Cardiac muscle cell (in vitro differentiated cells and primary cell): Measurements from ENCODE around the gene MIER2. TPM values are rescaled to one million over a fixed set of nuclear protein-coding genes. Genes with fewer than 3 reads are reported as not detected.

Source experiments
- DNase-seq, 2 donors: peaks; one replicate each; pipeline versions ENCODE4 v3.0.0 to v3.0.0-alpha.2; 2010 to 2017; ENCODE audit warnings: low read depth in 1 of 2, low spot score in 1 of 2
- H3K27ac ChIP-seq: fragments of 200-600 bp; sonication (generic); 2 replicates; pipeline ENCODE4 v1.5.1; 2016
- H3K27me3 ChIP-seq: fragments of 200-600 bp; sonication (generic); 2 replicates; pipeline ENCODE4 v1.6.0; 2016; ENCODE audit warnings: control low read depth
- H3K36me3 ChIP-seq: fragments of 200-600 bp; sonication (generic); 2 replicates; pipeline ENCODE4 v1.5.1; 2016; ENCODE audit warnings: control low read depth
- H3K4me1 ChIP-seq: fragments of 200-600 bp; sonication (generic); 2 replicates; pipeline ENCODE4 v1.8.1; 2017; ENCODE audit warnings: low read depth, mild to moderate bottlenecking, mixed run types
- H3K4me3 ChIP-seq: fragments of 200-600 bp; sonication (generic); 2 replicates; pipeline ENCODE4 v1.5.1; 2016; ENCODE audit warnings: mild to moderate bottlenecking
- H3K9me3 ChIP-seq: fragments of 200-600 bp; sonication (generic); 2 replicates; pipeline ENCODE4 v1.5.1; 2017; ENCODE audit warnings: low read depth, mild to moderate bottlenecking, control low read depth
- polyA plus RNA-seq: library from polyadenylated mRNA; unstranded; fragments of >200 nt; fragmentation: Nextera tagmentation; extraction: Ambion mirVana; gene quantifications from 2 replicates; pipeline ENCODE4 v1.2.1, GENCODE V29; 2016
- total RNA-seq: library from RNA; depleted of rRNA; stranded (reverse); fragments of >200 nt; gene quantifications from 2 replicates; pipeline ENCODE4 v1.2.3, GENCODE V29; 2016
- TF ChIP-seq, protein P1 (sequence below): IDR thresholded peaks from 2 replicates; pipeline ENCODE4 v1.5.1; 2012; ENCODE audit warnings: low read depth, mild to moderate bottlenecking, low read length

Gene MIER2
- total and polyA plus RNA-seq, 2 experiments from 2014 or later = 32.7 to 47.8 TPM

- Histone ChIP-seq H3K36me3 (no peaks in the 10 kb centered on the region), H3K27me3 (peaks cover 6% of the 10 kb centered on the region), H3K9me3 (no peaks in the 10 kb centered on the region), H3K27ac (no peak overlapping the region), H3K4me3 (no peak overlapping the region), H3K4me1 (no peaks in the 10 kb centered on the region)
- TF ChIP-seq, protein P1, sequence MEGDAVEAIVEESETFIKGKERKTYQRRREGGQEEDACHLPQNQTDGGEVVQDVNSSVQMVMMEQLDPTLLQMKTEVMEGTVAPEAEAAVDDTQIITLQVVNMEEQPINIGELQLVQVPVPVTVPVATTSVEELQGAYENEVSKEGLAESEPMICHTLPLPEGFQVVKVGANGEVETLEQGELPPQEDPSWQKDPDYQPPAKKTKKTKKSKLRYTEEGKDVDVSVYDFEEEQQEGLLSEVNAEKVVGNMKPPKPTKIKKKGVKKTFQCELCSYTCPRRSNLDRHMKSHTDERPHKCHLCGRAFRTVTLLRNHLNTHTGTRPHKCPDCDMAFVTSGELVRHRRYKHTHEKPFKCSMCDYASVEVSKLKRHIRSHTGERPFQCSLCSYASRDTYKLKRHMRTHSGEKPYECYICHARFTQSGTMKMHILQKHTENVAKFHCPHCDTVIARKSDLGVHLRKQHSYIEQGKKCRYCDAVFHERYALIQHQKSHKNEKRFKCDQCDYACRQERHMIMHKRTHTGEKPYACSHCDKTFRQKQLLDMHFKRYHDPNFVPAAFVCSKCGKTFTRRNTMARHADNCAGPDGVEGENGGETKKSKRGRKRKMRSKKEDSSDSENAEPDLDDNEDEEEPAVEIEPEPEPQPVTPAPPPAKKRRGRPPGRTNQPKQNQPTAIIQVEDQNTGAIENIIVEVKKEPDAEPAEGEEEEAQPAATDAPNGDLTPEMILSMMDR = no peak
- DNase-seq = no peak
These were observed 61.2 kb downstream of the MIER2 start for GRCh38 chr19:283395-283794.

GRCh38 chr19:282501-282900, 62.1 kb downstream of the MIER2 start:
- TF ChIP-seq, protein P1 = no peak
- Histone ChIP-seq H3K27ac (no peak overlapping the region), H3K36me3 (no peaks in the 10 kb centered on the region), H3K27me3 (no peaks in the 10 kb centered on the region), H3K9me3 (no peaks in the 10 kb centered on the region), H3K4me3 (no peak overlapping the region), H3K4me1 (no peaks in the 10 kb centered on the region)
- no peak for DNase-seq

- H3K4me3 ChIP-seq = no peak overlapping the region
- H3K9me3 ChIP-seq = no peaks in the 10 kb centered on the region
- no peak for DNase-seq
- no peaks in the 10 kb centered on the region for H3K36me3 ChIP-seq
- H3K27ac ChIP-seq = no peak overlapping the region
- TF ChIP-seq, protein P1 = no peak
- H3K4me1 ChIP-seq = no peaks in the 10 kb centered on the region
- no peaks in the 10 kb centered on the region for H3K27me3 ChIP-seq
These were observed 62.6 kb downstream of the MIER2 start for GRCh38 chr19:281992-282391.

GRCh38 chr19:281156-281853, 63.3 kb downstream of the MIER2 start:
- no peak for DNase-seq
- Histone ChIP-seq H3K27me3 (no peaks in the 10 kb centered on the region), H3K27ac (no peak overlapping the region), H3K9me3 (no peaks in the 10 kb centered on the region), H3K4me3 (no peak overlapping the region), H3K4me1 (no peaks in the 10 kb centered on the region), H3K36me3 (no peaks in the 10 kb centered on the region)
- TF ChIP-seq, protein P1 = no peak

DNA sequence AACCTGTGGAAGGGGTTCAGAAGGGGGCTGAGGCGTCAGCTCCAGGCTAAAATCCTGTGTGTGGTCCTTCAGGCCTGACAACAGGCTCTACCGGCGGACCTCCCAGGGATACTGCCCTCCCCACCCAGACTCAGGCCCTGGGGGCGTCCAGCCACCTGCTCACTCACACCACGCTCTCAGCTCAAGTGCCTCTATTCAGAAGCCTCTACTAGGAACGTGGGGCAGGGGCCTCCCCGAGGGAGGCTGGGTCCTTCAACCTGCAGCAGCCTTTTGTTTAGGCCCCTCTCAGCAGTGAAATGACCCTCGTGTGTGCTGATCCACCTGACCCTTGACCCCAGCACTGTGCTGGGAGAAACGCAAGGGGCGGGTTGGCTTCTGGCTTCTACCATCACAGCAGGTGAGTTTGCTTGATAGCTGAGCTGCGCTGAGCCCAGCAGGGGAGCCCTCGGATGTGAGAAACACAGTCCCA, 64.0 kb downstream of the MIER2 start:
- no peak for DNase-seq
- Histone ChIP-seq H3K36me3 (no peaks in the 10 kb centered on the region), H3K4me3 (no peak overlapping the region), H3K27me3 (no peaks in the 10 kb centered on the region), H3K27ac (no peak overlapping the region), H3K9me3 (no peaks in the 10 kb centered on the region), H3K4me1 (no peaks in the 10 kb centered on the region)
- TF ChIP-seq, protein P1 = no peak
